Neural progenitor cell (in vitro differentiated cells): ENCODE results near the gene ZBTB7B. TPM values are rescaled to one million over a fixed set of nuclear protein-coding genes. Genes with fewer than 3 reads are reported as not detected.

Source experiments
- DNase-seq: peaks from one replicate; pipeline ENCODE4 v3.0.0-alpha.2; 2016; ENCODE audit warnings: low spot score
- H2AFZ ChIP-seq: fragments of 200-600 bp; sonication (generic); replicated peaks from 2 replicates; pipeline ENCODE4 v1.6.1; 2016; ENCODE audit warnings: antibody characterized with exemption
- H3F3A ChIP-seq: fragments of 200-600 bp; sonication (generic); 2 replicates; pipeline ENCODE4 v1.6.1; 2016; ENCODE audit warnings: antibody characterized with exemption, low read depth
- H3K27ac ChIP-seq: fragments of 200-600 bp; sonication (generic); 2 replicates; pipeline ENCODE4 v1.5.1; 2016; ENCODE audit warnings: mild to moderate bottlenecking
- H3K27me3 ChIP-seq: fragments of 200-600 bp; sonication (generic); 2 replicates; pipeline ENCODE4 v1.6.1; 2016; ENCODE audit warnings: mild to moderate bottlenecking, moderate library complexity
- H3K36me3 ChIP-seq: fragments of 200-600 bp; sonication (generic); 2 replicates; pipeline ENCODE4 v1.5.1; 2016
- H3K4me1 ChIP-seq: fragments of 200-600 bp; sonication (generic); 2 replicates; pipeline ENCODE4 v1.6.1; 2016; ENCODE audit warnings: mixed run types
- H3K4me2 ChIP-seq: fragments of 200-600 bp; sonication (generic); 2 replicates; pipeline ENCODE4 v1.6.1; 2016
- H3K4me3 ChIP-seq: fragments of 200-600 bp; sonication (generic); 2 replicates; pipeline ENCODE4 v1.5.1; 2016
- H3K79me2 ChIP-seq: fragments of 200-600 bp; sonication (generic); 2 replicates; pipeline ENCODE4 v1.6.1; 2016; ENCODE audit warnings: low read depth
- H3K9ac ChIP-seq: fragments of 200-600 bp; sonication (generic); 2 replicates; pipeline ENCODE4 v1.6.1; 2016
- H3K9me3 ChIP-seq: fragments of 200-600 bp; sonication (generic); 2 replicates; pipeline ENCODE4 v1.5.1; 2016; ENCODE audit warnings: low read depth
- H4K20me1 ChIP-seq: fragments of 200-600 bp; sonication (generic); 2 replicates; pipeline ENCODE4 v1.6.1; 2016; ENCODE audit warnings: low read depth
- H3K27ac Mint-ChIP-seq: 3 replicates; pipeline ENCODE4 v1.8.0; 2021; ENCODE audit warnings: mixed read lengths
- H3K27me3 Mint-ChIP-seq: 2 replicates; pipeline ENCODE4 v1.8.0; 2022; ENCODE audit warnings: low read depth, mild to moderate bottlenecking, inconsistent platforms, moderate library complexity, mixed read lengths; ENCODE audit not compliant: insufficient read depth
- H3K36me3 Mint-ChIP-seq: 3 replicates; pipeline ENCODE4 v1.8.0; 2021; ENCODE audit warnings: mixed read lengths
- H3K4me1 Mint-ChIP-seq: 3 replicates; pipeline ENCODE4 v1.8.0; 2021; ENCODE audit warnings: mixed read lengths
- H3K4me3 Mint-ChIP-seq: 3 replicates; pipeline ENCODE4 v1.8.0; 2021; ENCODE audit warnings: mild to moderate bottlenecking, moderate library complexity, mixed read lengths
- H3K9me3 Mint-ChIP-seq: 3 replicates; pipeline ENCODE4 v1.8.0; 2020; ENCODE audit warnings: mixed read lengths
- CTCF ChIP-seq: fragments of 200-600 bp; sonication (generic); IDR thresholded peaks from 2 replicates; pipeline ENCODE4 v1.5.1; 2017; ENCODE audit warnings: antibody characterized with exemption, mild to moderate bottlenecking
- EZH2 ChIP-seq: fragments of 200-600 bp; sonication (generic); IDR thresholded peaks from 2 replicates; pipeline ENCODE4 v1.6.1; 2017; ENCODE audit warnings: antibody characterized with exemption, mild to moderate bottlenecking, moderate library complexity
- EZH2phosphoT487 ChIP-seq: fragments of 200-600 bp; sonication (generic); IDR thresholded peaks from 2 replicates; pipeline ENCODE4 v1.6.1; 2017; ENCODE audit warnings: antibody characterized with exemption
- total RNA-seq: library from RNA; depleted of rRNA; stranded (reverse); fragments of >200 nt; gene quantifications from 2 replicates; pipeline ENCODE4 v1.2.3, GENCODE V29; 2015; ENCODE audit warnings: low replicate concordance

ZBTB7B gene
- total RNA-seq, 1 donor from 2014 or later: 4.7 TPM

GRCh38 chr1:154987326-154987725, 15.3 kb upstream of the ZBTB7B start:
- peaks cover 9% of the 10 kb centered on the region for H3F3A ChIP-seq
- peaks cover 25% of the 10 kb centered on the region for H4K20me1 ChIP-seq
- H3K79me2 ChIP-seq: peaks cover 68% of the 10 kb centered on the region
- peaks cover 3% of the 10 kb centered on the region for H3K36me3 ChIP-seq
- no peaks in the 10 kb centered on the region for H3K27me3 ChIP-seq
- no peak overlapping the region for H3K4me3 Mint-ChIP-seq
- H3K36me3 Mint-ChIP-seq: peaks cover 12% of the 10 kb centered on the region
- peaks cover 14% of the 10 kb centered on the region for H3K4me1 ChIP-seq
- peaks cover 7% of the 10 kb centered on the region for H3K4me1 Mint-ChIP-seq
- peaks cover 11% of the 10 kb centered on the region for H3K27me3 Mint-ChIP-seq
- no peaks in the 10 kb centered on the region for H3K9me3 ChIP-seq
- H3K9ac ChIP-seq: no peak overlapping the region
- no peak overlapping the region for H3K4me3 ChIP-seq
- H3K27ac ChIP-seq: no peak overlapping the region
- TF ChIP-seq EZH2phosphoT487: no peak
- TF ChIP-seq CTCF: no peak
- TF ChIP-seq EZH2: no peak
- H3K4me2 ChIP-seq: no peak overlapping the region
- no peak overlapping the region for H2AFZ ChIP-seq
- no peaks in the 10 kb centered on the region for H3K9me3 Mint-ChIP-seq
- DNase-seq: no peak
- H3K27ac Mint-ChIP-seq: no peak overlapping the region

- TF ChIP-seq EZH2 (no peak), EZH2phosphoT487 (no peak), CTCF (no peak)
- peaks cover 17% of the 10 kb centered on the region for H3K27me3 Mint-ChIP-seq
- Histone ChIP-seq H3K4me3 (no peak overlapping the region), H3K4me2 (no peak overlapping the region), H4K20me1 (peaks cover 25% of the 10 kb centered on the region), H3F3A (peaks cover 6% of the 10 kb centered on the region), H3K9me3 (no peaks in the 10 kb centered on the region), H2AFZ (no peak overlapping the region), H3K79me2 (peaks cover 62% of the 10 kb centered on the region), H3K4me1 (peaks cover 9% of the 10 kb centered on the region), H3K36me3 (peaks cover 3% of the 10 kb centered on the region), H3K27ac (no peak overlapping the region), H3K9ac (no peak overlapping the region), H3K27me3 (no peaks in the 10 kb centered on the region)
- no peak for DNase-seq
- peaks cover 13% of the 10 kb centered on the region for H3K36me3 Mint-ChIP-seq
- H3K27ac Mint-ChIP-seq: no peak overlapping the region
- peak overlapping the region; percentile 66 for H3K4me3 Mint-ChIP-seq
- H3K4me1 Mint-ChIP-seq: peaks cover 12% of the 10 kb centered on the region
- no peaks in the 10 kb centered on the region for H3K9me3 Mint-ChIP-seq
Measured at GRCh38 chr1:154988058-154988954, 14.3 kb upstream of the ZBTB7B start.

- H3K36me3 ChIP-seq: peaks cover 3% of the 10 kb centered on the region
- Mint-ChIP-seq H3K4me1 (peaks cover 13% of the 10 kb centered on the region), H3K27me3 (peaks cover 19% of the 10 kb centered on the region), H3K36me3 (peaks cover 13% of the 10 kb centered on the region), H3K9me3 (no peaks in the 10 kb centered on the region), H3K27ac (no peak overlapping the region), H3K4me3 (no peak overlapping the region)
- H3K27me3 ChIP-seq: no peaks in the 10 kb centered on the region
- H3F3A ChIP-seq: peaks cover 9% of the 10 kb centered on the region
- H2AFZ ChIP-seq: no peak overlapping the region
- H3K27ac ChIP-seq: no peak overlapping the region
- H3K9me3 ChIP-seq: no peaks in the 10 kb centered on the region
- DNase-seq: no peak
- peaks cover 5% of the 10 kb centered on the region for H3K4me1 ChIP-seq
- H3K9ac ChIP-seq: no peak overlapping the region
- no peak for TF ChIP-seq EZH2phosphoT487
- TF ChIP-seq EZH2: no peak
- TF ChIP-seq CTCF: no peak
- H3K79me2 ChIP-seq: peaks cover 52% of the 10 kb centered on the region
- peaks cover 25% of the 10 kb centered on the region for H4K20me1 ChIP-seq
- H3K4me3 ChIP-seq: no peak overlapping the region
- no peak overlapping the region for H3K4me2 ChIP-seq
Measured at GRCh38 chr1:154989195-154989860, 13.3 kb upstream of the ZBTB7B start.
